NCI-H82 treated with DMSO at 0.1 percent for 48 hours (cell line): Measurements from ENCODE around the gene TBL3.

Source experiments
- DNase-seq: peaks from one replicate; lab custom pipeline; 2025; ENCODE audit not compliant: unreplicated experiment; lab: John Stamatoyannopoulos, UW

Gene TBL3

DNA sequence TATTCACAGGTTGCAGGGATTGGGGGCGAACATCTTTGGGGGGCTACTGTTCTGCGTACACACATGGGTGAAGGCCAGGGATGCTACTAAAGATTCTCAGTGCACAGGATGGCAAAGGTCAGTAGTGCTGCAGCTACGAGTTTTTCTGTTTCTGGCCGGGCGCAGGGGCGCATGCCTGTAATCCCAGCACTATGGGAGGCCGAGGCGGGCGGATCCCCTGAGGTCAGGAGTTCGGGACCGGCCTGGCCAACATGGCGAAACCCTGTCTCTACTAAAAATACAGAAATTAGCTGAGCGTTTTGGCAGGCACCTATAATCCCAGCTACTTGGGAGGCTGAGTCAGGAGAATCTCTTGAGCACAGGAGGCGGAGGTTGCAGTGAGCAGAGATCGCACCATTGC lies 41.7 kb downstream of the TBL3 start:
- DNase-seq: no peak

DNA sequence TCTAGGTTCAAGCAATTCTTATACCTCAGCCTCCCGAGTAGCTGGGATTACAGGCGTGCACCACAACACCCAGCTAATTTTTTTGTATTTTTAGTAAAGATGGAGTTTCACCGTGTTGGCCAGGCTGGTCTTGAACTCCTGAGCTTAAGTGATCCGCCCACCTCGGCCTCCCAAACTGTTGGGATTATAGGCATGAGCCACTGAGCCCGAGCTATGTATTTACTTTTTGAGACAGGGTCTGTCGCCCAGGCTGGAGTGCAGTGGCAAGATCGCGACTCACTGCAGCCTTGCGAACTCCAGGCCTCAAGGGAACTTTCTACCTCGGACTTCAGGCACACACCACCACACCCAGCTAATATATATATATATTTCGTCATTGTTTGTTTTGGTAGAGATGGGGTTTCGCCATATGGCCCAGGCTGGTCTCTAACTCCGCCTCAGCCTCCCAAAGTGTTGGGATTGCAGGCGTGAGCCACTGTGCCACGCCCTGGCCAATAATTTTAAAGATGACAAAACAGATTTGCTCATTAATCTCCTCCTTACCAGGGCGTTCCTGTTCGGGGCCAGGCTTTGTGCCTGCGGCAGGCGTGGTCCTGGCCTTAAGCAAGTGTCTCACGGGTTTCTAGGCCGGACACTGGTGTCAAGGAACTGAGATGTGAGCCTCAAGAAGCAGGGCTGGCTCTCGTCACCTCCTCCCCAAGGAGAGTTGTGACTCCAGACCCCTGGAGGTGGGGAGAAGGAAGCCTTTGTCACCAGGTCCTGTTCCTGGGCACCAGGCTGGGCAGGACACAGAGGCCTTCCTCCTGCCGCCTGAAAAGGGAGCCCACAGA lies 43.5 kb downstream of the TBL3 start:
- DNase-seq: peak; percentile 70

DNA sequence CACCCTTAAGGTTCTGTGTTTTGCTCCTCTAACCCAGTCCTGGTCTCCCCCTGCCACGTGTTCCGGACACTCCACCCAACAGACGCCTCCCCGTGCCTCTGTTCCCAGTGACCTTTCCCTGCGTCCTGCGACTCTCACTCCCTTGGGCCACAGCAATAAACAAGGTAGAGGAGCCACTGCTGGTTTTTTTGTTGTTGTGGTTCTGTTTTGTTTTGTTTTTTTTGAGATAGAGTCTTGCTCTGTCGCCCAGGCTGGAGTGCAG lies 44.0 kb downstream of the TBL3 start:
- no peak for DNase-seq

DNA sequence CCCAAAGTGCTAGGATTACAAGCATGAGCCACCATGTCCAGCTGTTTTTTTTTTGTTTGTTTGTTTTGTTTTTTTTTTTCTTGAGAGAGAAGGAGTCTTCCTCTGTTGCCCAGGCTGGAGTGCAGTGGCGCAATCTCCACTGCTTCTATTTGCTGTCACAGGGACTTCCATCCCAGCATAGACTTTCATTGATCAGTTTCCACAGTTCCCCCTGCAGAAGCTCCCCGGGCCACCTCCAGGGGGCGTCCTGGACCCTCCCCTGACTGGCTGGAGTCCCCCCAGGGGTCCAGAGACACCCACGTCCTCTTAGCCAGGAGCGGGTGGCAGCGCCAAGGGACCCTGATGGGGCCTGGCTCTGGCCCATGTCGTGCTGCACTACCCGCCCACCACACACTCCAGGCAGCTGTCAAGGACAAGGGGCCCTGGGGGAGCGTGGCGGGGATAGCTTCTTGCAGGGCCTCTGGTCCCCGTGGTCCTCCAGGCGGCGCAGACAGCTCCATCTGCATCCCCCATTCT lies 44.6 kb downstream of the TBL3 start:
- DNase-seq: no peak

DNA sequence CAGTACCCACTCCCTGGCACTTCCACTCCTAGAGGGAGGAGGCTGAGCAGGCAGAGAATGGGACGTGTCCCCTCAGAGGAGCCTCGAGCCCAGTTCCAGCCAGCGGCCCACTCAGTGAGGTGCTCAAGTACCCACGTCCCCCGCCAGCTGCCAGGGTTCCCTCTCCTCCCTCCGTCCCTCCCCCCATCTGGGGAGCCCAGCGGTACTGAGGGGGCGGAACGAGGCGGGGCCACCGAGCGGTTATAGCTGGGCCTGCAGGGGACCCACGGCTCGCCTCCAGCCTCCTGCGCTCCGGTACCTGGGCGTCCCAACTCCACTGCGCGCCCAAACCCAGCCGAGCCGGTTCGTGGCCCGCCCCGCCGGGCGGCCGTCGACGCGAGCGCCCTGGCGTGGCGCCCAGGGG lies 47.7 kb downstream of the TBL3 start, which contains the start of gene NPW:
Gene NPW (plus strand): TSS at position 268 of the 403 bp plus-strand sequence.
- DNase-seq: peak; percentile 14

DNA sequence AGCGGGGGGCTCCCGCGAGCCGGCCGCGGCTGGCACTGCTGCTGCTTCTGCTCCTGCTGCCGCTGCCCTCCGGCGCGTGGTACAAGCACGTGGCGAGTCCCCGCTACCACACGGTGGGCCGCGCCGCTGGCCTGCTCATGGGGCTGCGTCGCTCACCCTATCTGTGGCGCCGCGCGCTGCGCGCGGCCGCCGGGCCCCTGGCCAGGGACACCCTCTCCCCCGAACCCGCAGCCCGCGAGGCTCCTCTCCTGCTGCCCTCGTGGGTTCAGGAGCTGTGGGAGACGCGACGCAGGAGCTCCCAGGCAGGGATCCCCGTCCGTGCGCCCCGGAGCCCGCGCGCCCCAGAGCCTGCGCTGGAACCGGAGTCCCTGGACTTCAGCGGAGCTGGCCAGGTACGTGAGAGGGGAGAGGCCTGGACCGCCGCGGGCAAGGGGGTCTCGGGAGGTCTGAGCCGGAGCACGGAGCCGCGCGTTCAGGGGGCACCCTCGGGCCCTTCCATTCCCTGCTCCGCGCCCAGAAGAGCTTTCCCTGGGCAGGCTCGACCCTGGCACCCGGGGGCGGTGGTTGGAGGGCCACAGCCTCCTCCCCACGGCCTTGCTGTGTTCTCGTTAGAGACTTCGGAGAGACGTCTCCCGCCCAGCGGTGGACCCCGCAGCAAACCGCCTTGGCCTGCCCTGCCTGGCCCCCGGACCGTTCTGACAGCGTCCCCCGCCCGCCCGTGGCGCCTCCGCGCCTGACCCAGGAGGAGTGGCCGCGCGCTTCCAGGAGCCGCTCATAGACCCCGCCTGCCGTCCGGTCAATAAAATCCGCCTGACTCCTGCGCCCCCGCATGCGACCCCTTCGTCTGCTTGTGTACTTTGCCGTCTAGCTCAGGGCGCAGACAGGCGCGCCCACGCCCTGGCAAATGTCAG lies 48.3 kb downstream of the TBL3 start:
- DNase-seq: no peak

DNA sequence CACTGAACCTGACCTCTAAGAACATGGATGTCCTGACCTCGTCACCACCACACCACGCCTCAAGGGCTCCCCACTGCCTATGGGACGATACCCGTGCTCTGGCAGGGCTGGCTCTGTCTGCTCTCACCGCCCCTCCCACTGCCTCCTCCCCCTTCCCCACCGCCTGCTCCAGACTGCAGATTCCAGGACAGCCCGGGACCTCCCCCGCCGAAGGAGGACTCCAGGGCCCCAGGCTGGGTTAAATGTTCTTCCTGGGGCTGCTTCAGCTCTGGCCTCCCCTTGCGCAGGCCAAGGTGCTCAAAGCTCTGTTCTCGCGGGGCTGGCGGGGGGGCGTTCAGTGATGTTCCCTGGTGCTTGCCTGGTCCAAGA lies 50.9 kb downstream of the TBL3 start:
- DNase-seq: no peak

DNA sequence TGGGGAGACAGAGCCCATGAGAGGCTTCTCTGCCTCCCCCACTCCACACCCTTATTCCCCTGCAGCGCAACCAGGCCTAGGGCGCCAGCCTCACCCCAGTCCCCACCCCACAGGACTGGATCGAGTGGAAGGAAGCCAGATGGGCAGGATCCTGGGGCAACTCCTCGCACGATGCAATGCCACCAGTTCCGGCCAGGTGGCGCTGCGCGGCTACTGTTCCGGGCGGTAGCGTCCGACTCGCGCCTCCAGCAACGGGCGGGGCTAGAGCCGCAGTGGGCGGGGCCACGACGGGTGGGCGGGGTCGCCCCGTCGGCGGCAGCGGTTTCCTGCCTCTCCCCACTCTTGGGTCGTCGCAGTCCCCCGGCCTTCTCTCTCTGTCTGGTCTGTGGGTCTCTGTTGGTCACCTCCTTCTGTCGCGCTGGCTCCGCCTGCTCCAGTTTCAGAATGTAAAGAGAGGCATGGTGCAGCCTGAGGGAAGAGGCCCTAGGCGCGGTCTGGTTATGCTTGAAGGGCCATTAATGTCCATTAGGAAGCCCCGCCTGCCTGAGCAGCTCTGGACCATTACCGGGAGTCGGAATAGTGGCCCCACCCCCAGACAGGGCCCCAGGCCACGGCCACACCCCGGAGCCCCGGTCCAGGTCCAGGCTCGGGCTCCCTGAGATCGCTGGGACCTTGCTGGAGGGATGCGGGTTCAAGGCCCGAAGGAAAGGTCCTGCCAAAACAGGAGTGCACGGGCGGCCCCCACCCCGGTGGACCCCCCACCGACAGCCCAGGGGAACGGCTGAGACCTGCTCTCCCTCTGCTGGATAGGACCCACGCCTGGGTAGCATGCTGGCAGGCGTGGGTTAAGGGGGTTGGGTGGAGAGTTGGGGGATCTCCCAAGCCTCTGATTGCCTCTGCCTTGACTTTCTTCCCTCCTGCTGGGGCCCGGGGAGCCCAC lies 51.5 kb downstream of the TBL3 start:
- peak; percentile 80 for DNase-seq

DNA sequence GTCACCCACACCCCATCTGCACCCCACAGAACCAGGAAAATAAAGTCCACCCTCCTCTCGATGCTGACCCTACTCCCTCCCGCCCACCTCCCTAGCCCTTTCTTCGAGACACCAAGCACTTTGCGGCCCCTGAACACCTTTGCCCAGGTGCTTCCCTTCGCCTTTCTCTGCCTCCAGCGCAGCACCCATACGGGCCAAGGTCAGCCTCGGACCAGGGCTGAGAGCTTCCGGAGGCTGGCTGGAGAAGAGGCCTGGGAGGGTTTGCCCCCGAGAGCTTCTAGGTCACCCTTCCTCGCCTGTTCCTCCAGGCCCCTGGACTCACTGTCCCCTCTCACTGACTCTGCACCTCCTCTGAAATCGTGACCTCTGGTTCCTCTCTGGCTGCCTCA lies 52.2 kb downstream of the TBL3 start:
- DNase-seq: no peak

DNA sequence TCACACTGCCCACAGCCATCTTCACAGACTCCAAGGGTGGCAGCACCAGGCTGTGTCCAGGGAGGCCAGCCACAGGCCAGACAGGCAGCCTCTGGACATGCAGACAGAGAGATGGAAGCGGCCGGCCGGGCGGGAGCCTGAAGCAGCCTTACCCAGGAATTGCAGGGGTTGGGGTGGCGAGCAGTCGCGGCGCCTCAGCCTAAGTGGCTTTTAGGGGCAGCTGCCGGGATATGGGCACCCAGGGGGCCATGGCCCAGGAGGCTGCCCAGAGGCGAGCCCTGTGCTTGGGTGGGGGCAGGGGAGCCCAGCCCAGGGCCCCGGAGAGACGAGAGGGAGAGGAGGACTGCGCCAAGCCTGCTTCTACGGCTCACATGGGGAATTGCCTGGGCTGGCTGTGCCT lies 53.4 kb downstream of the TBL3 start:
- no peak for DNase-seq

DNA sequence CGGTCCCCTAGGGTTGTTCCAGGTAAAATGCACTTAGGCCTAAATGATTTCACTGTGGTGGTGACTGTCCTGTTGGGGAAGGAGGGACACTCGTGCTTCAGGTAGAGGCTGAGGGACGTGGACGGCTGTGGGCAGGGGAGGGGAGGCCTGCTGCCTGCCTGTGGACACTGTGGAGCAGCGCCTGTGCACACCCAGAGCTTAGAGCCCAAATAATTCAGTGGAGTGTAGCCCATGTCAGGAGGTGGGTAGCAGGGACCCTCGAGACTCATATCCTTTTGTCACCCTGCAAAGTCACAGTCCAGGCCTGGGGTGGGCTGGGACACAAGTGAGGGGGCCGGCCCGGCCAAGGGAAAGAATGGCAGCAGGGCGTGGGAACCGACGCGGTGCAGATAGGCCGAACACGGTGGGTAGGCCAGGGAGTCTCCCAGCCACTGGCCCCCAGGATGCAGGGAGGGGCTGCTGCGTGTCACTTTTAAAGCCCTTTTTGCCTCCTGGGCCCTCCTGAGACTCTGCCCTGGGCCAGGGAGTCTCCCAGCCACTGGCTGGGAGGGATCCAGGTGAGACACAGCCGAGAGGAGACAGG lies 54.1 kb downstream of the TBL3 start:
- DNase-seq: no peak

DNA sequence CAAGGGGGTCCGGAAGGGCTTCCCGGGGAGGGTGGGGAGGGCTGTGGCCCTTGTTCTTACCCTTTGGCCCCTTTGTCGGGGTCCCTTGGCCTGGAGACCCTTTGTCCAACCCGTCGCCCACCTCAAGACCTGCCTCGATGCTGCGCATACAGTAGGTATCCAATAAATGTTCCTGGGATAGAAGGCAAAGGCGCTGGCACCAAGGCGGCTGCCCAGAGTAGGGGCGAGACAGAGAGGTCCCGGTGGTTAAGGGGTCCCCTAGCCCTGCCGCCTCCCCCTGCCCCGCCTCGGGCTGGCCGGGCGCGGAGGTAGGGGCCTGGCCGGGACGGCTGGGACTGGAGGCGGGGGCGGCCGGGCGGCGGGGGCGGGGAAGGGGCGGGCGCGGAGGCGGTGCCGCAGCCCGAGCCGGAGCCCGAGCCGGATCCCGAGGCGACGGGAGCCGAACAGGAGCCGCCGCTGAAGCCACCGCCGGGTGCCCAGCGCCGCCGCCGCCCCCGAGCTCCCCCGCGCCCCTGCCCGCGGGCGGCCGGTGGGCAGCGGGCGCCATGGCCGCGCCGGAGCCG lies 54.7 kb downstream of the TBL3 start, which contains the start of gene NHERF2:
Gene NHERF2 (plus strand): TSS at position 442 of the 563 bp plus-strand sequence. CDS start 104 bp downstream, at position 546.
- DNase-seq: no peak

DNA sequence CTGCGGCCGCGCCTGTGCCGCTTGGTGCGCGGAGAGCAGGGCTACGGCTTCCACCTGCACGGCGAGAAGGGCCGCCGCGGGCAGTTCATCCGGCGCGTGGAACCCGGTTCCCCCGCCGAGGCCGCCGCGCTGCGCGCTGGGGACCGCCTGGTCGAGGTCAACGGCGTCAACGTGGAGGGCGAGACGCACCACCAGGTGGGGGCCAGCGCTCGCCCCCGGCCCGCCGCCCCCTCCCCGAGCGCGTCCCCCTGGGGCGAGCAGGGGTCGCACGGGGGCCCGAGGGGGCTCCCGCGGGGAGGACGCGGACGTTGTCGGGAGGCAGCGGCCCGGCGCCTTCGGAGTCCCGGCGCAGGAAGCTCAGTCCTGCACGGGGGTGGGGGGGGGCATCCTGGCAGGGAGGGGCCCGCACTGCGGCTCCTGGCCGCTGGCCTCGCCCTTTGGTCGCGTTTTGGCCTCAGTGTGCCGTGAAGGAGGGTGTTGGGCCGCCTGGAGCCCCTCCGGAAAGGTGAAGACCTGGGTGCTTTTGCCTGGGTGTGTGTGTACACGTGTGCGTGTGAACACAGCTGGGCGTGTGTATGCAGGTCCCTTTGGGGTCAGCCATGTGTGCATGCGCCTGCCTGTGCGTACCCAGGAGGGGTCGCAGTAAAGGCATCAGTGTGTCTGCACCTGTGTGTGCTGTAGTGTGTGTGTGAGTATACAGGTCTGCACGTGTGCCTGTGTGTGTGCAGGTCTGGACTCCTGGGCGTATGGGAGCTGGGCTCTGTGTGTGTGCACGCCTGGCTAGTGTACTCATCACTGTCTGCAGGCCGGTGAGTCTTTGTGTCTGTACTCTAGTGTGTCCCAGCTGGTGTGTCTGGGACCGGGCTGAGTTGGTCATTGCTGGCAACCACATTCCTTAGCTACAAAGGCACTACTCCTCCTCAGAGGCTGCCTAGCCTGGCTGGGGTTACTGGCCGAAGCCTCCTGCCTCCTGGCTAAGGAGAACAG lies 55.5 kb downstream of the TBL3 start:
- no peak for DNase-seq

DNA sequence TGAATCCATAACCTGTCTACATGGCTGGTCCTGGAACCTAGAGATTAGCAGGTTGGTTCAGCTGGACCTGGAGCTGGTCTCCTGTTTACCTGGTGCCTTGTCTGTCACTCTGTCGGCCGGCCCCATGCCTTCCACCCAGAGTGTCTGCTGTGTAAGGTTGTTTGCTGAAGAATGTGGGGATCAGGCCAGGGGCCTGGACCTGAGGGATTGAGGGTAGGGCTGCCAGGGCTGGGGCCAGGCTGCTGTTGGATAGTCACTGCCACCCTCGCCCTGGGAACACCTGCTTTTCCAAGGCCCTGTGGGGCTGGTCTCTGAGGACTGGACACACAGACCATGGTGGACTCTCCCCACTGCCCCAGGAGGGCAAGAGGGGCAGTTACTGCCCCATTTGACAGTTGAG lies 56.3 kb downstream of the TBL3 start:
- DNase-seq: no peak

DNA sequence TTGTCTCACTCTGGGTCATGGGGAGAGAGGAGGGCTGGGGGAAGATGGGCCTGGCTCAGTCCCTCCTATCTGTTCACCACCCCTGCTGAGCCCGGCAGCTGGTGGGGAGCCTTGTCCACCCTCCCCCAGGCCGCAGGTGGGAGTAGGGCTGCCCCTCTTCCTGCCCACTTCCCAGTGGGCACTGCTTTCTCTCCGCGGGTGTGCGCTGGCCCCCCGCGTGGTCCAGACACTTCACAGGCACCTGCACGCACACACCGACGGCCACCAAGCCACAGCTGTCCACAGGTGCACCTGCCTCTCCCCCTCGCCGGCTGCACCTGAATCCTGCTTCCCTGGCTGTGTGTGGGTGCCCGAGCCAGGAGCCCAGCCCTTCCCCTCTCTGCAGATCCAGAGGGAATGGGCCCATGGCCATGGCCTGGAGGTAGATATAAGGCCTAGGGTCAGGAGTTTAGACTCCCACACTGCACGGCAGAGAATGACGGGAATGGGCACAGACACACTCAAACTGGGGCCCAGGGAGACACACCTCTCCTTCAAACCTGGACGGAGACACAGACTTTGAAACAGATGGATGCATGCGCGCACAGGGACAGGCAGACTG lies 56.9 kb downstream of the TBL3 start:
- no peak for DNase-seq

DNA sequence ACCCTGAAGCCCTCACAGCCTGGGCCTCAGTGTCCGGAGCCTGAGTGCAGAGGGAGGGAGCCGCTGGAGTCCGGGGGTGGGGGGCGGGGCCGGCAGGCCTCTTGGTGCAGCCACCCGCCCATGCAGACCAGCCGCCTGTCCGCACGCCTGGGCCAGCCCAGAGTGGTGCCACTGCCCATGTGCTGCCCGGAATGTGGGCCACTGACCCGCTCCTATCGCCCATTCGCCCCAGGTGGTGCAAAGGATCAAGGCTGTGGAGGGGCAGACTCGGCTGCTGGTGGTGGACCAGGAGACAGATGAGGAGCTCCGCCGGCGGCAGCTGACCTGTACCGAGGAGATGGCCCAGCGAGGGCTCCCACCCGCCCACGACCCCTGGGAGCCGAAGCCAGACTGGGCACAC lies 57.5 kb downstream of the TBL3 start:
- DNase-seq: no peak

DNA sequence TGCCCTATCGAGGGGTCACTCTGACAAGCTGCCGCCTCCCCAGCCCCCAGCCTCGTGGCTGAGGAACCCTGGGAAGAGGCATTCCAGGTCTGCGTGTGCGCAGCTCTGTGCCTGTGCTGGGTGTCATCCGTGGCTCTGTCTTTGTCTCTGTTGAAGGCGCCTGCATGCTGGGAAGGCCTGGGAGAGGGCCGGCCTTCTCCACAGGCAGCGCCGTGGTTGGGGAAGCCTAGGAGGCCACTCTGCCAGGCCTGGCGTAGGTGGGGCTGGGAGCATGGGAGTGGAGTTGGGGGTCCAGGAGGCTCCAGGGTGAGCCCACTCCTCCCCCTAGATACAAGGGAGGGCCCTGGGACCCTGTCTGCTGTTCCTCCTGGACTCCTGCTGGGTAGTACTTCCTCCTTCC lies 58.2 kb downstream of the TBL3 start:
- no peak for DNase-seq

DNA sequence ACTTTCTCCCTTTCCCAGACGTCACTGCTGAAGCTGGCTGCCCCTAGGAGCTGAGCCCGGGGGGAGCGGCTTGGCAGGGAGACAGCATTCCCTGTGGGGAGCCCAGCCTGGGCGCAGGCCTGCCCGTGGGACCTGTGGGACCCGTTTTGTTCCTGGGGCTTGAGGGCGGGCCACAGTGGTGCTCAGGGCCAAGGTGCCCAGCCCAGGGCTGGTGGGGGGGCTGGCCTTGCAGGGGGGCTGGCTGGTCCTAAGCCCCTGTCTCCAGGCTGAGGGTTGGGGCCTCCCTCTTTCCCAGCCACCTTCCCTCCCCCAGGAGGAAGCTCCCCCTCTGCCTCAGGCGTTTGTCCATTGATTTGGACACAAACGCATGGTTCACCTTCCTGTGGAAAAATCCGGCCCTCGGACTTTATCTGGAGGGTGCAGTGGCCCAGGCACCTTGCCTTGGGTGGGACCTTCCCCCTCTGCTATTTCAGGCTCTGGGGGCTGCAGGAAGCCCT lies 59.3 kb downstream of the TBL3 start:
- DNase-seq: no peak
